IMR-90 (cell line): ENCODE data around the gene ALOX12B.

ENCODE experiments used
- BHLHE40 ChIP-seq: fragments of 150-350 bp; IDR thresholded peaks from 2 replicates; pipeline ENCODE4 v1.6.1; 2016; ENCODE audit warnings: mild to moderate bottlenecking, low read depth, low read length
- CEBPB ChIP-seq: IDR thresholded peaks from 2 replicates; pipeline ENCODE4 v1.6.1; 2012; ENCODE audit warnings: low read depth, low read length, improper control_type of control experiment
- FOS ChIP-seq: fragments of 150-350 bp; IDR thresholded peaks from 2 replicates; pipeline ENCODE4 v1.6.1; 2016; ENCODE audit warnings: low read depth, low read length
- MAFK ChIP-seq: IDR thresholded peaks from 2 replicates; pipeline ENCODE4 v1.6.1; 2012; ENCODE audit warnings: low read depth, low read length, improper control_type of control experiment
- MAZ ChIP-seq: IDR thresholded peaks from 2 replicates; pipeline ENCODE4 v1.6.1; 2012; ENCODE audit warnings: low read depth, mild to moderate bottlenecking, low read length, improper control_type of control experiment, moderate library complexity, borderline replicate concordance
- MXI1 ChIP-seq: IDR thresholded peaks from 2 replicates; pipeline ENCODE4 v1.6.1; 2012; ENCODE audit warnings: low read depth, mild to moderate bottlenecking, low read length, moderate library complexity, borderline replicate concordance
- POLR2A ChIP-seq: IDR thresholded peaks from 2 replicates; pipeline ENCODE4 v1.6.1; 2012; ENCODE audit warnings: mild to moderate bottlenecking, low read depth, low read length
- RAD21 ChIP-seq: IDR thresholded peaks from 2 replicates; pipeline ENCODE4 v1.6.1; 2012; ENCODE audit warnings: low read length, improper control_type of control experiment
- RFX5 ChIP-seq: IDR thresholded peaks from 2 replicates; pipeline ENCODE4 v1.8.0; 2012; ENCODE audit warnings: low read depth, mild to moderate bottlenecking, low read length, moderate library complexity
- SMC3 ChIP-seq: fragments of 150-350 bp; IDR thresholded peaks from 2 replicates; pipeline ENCODE4 v1.6.1; 2016; ENCODE audit warnings: low read depth, mild to moderate bottlenecking, antibody characterized with exemption, low read length, moderate library complexity
- TF ChIP-seq, protein P1 (sequence below): conservative IDR thresholded peaks from 2 replicates; pipeline ENCODE4 v1.5.1; 2012; ENCODE audit warnings: mild to moderate bottlenecking, low read depth, low read length, improper control_type of control experiment
- TF ChIP-seq, protein P2 (sequence below): fragments of 150-350 bp; IDR thresholded peaks from 2 replicates; pipeline ENCODE4 v1.6.1; 2017; ENCODE audit warnings: mild to moderate bottlenecking, antibody characterized with exemption, low read length, low read depth

DNA sequence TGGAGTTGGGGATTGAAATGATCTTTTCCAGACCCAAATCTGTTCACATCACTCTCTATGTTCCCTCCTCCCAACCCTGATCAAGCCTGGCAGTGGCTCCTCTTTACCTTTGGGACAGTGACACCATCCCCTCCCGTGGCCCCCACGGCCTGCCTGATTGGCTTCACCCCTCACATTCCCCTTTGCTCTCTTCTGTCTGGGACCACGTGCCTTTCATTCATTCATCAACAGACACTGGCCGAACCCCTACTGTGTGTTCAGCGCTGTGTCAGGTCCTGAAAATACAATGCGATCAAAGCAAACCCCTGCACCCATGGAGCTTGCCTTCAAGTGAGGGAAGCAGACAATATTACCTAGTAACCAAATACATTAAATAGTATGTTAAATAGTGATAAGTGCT is 2.2 kb upstream of the ALOX12B start:
- TF ChIP-seq, protein P1, sequence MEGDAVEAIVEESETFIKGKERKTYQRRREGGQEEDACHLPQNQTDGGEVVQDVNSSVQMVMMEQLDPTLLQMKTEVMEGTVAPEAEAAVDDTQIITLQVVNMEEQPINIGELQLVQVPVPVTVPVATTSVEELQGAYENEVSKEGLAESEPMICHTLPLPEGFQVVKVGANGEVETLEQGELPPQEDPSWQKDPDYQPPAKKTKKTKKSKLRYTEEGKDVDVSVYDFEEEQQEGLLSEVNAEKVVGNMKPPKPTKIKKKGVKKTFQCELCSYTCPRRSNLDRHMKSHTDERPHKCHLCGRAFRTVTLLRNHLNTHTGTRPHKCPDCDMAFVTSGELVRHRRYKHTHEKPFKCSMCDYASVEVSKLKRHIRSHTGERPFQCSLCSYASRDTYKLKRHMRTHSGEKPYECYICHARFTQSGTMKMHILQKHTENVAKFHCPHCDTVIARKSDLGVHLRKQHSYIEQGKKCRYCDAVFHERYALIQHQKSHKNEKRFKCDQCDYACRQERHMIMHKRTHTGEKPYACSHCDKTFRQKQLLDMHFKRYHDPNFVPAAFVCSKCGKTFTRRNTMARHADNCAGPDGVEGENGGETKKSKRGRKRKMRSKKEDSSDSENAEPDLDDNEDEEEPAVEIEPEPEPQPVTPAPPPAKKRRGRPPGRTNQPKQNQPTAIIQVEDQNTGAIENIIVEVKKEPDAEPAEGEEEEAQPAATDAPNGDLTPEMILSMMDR, result no peak
- TF ChIP-seq BHLHE40 (no peak), POLR2A (no peak), CEBPB (no peak), RAD21 (no peak), SMC3 (no peak), RFX5 (no peak), MAFK (no peak), MXI1 (no peak), MAZ (no peak), FOS (no peak)
- TF ChIP-seq, protein P2, sequence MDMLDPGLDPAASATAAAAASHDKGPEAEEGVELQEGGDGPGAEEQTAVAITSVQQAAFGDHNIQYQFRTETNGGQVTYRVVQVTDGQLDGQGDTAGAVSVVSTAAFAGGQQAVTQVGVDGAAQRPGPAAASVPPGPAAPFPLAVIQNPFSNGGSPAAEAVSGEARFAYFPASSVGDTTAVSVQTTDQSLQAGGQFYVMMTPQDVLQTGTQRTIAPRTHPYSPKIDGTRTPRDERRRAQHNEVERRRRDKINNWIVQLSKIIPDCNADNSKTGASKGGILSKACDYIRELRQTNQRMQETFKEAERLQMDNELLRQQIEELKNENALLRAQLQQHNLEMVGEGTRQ, result no peak
